HCT116 (cell line): Measurements from ENCODE around the gene RECQL5. TPM values are rescaled to one million over a fixed set of nuclear protein-coding genes. Genes with fewer than 3 reads are reported as not detected.

ENCODE experiments used
- ATAC-seq: fragments of 200-7000 bp; cut with Tn5 transposase; 2 replicates; pipeline ENCODE4 v1.9.1; 2020; ENCODE audit warnings: mild to moderate bottlenecking, moderate library complexity
- BruUV-seq: library from RNA; stranded (reverse); fragments of 400-500 nt; replicated peaks from 2 replicates; lab custom pipeline; 2021; lab: Mats Ljungman, UMichigan
- CTCF ChIA-PET: fragments of 300-600 bp; sonication (Branson Sonifier 250); formaldehyde crosslinking; loops from one replicate; lab custom pipeline; 2021; ENCODE audit warnings: antibody characterized with exemption; lab: Charles Lee
- POLR2A ChIA-PET: fragments of 300-600, 350-600 bp; sonication (Branson Sonifier 250); formaldehyde crosslinking; loops from one replicate; lab custom pipeline; 2021; ENCODE audit warnings: antibody characterized with exemption; lab: Charles Lee
- RAD21 ChIA-PET, 2 experiments: fragments of 300-600 bp; sonication (Branson Sonifier 250); formaldehyde crosslinking; loops; one replicate each; lab custom pipeline; 2023; ENCODE audit warnings: low total read pairs in 2 of 2; ENCODE audit not compliant: uncharacterized antibody in 2 of 2, unreplicated experiment in 2 of 2, low non-redundant PET in 1 of 2; lab: Charles Lee
- DNase-seq: peaks from one replicate; pipeline ENCODE4 v3.0.0-alpha.2; 2010; ENCODE audit warnings: low read depth, low spot score
- H2AFZ ChIP-seq: fragments of 200-600 bp; shearing (Covaris generic), sonication (generic); 2 replicates; pipeline ENCODE4 v1.6.1; 2017; ENCODE audit warnings: low read depth, mixed run types, mixed read lengths, antibody characterized with exemption, low read length; ENCODE audit not compliant: poor library complexity, severe bottlenecking
- H3K27ac ChIP-seq: 2 replicates; pipeline ENCODE4 v1.5.1; 2012; ENCODE audit warnings: low read depth, low read length
- H3K27me3 ChIP-seq: fragments of 200-600 bp; sonication (generic); 2 replicates; pipeline ENCODE4 v1.6.1; 2016; ENCODE audit warnings: mixed run types, low read length, mixed read lengths; ENCODE audit not compliant: insufficient read depth
- H3K36me3 ChIP-seq, 2 experiments: fragments of 200-500 bp in 1 of 2; fragments of 200-600 bp in 1 of 2; sonication (Bioruptor generic) in 1 of 2; sonication (generic) in 1 of 2; 2 replicates each; pipeline versions ENCODE4 v1.5.1 to v1.6.1; 2014 to 2016; ENCODE audit warnings: low read length in 2 of 2, inconsistent platforms in 1 of 2, mixed read lengths in 1 of 2, mixed run types in 1 of 2; ENCODE audit not compliant: insufficient read depth in 2 of 2, control insufficient read depth in 1 of 2
- H3K4me1 ChIP-seq, 2 experiments: fragments of 200-600 bp in 1 of 2; sonication (generic) in 1 of 2; 2 replicates each; pipeline versions ENCODE4 v1.5.1 to v1.6.1; 2012 to 2017; ENCODE audit warnings: low read length in 2 of 2, inconsistent platforms in 1 of 2, mild to moderate bottlenecking in 1 of 2, mixed read lengths in 1 of 2, mixed run types in 1 of 2, moderate library complexity in 1 of 2; ENCODE audit not compliant: insufficient read depth in 2 of 2, control insufficient read depth in 1 of 2
- H3K4me2 ChIP-seq: fragments of 200-600 bp; sonication (generic); 2 replicates; pipeline ENCODE4 v1.6.1; 2017; ENCODE audit warnings: mixed run types, low read length, mixed read lengths
- H3K4me3 ChIP-seq, 2 experiments: fragments of 200-600 bp in 1 of 2; sonication (generic) in 1 of 2; replicated peaks in 1 of 2; 2 replicates each; pipeline ENCODE4 v1.5.1; 2011 to 2016; ENCODE audit warnings: low read length in 2 of 2, control low read depth in 1 of 2, low read depth in 1 of 2, mild to moderate bottlenecking in 1 of 2, mixed read lengths in 1 of 2, mixed run types in 1 of 2
- H3K79me2 ChIP-seq: fragments of 200-600 bp; sonication (generic); 2 replicates; pipeline ENCODE4 v1.6.1; 2017; ENCODE audit warnings: mild to moderate bottlenecking, mixed run types, low read length, moderate library complexity, mixed read lengths; ENCODE audit not compliant: insufficient read depth
- H3K9ac ChIP-seq: fragments of 200-600 bp; sonication (generic); 2 replicates; pipeline ENCODE4 v1.6.1; 2016; ENCODE audit warnings: low read length, mixed read lengths
- H3K9me2 ChIP-seq: fragments of 200-600 bp; sonication (generic), shearing (Covaris generic); 2 replicates; pipeline ENCODE4 v1.6.1; 2017; ENCODE audit warnings: mixed run types, mild to moderate bottlenecking, moderate library complexity; ENCODE audit not compliant: insufficient read depth
- H3K9me3 ChIP-seq, 2 experiments: fragments of 200-500 bp in 1 of 2; fragments of 200-600 bp in 1 of 2; sonication (Bioruptor generic) in 1 of 2; sonication (generic) in 1 of 2; 2 replicates each; pipeline ENCODE4 v1.6.1; 2014 to 2017; ENCODE audit warnings: low read length in 2 of 2, mixed read lengths in 2 of 2, inconsistent platforms in 1 of 2, low read depth in 1 of 2, mild to moderate bottlenecking in 1 of 2, mixed run types in 1 of 2, moderate library complexity in 1 of 2; ENCODE audit not compliant: control insufficient read depth in 1 of 2, insufficient read depth in 1 of 2
- H4K20me1 ChIP-seq: fragments of 200-600 bp; sonication (generic), shearing (Covaris generic); 2 replicates; pipeline ENCODE4 v1.6.1; 2017; ENCODE audit warnings: mixed run types, mild to moderate bottlenecking, moderate library complexity; ENCODE audit not compliant: insufficient read depth
- CEBPB ChIP-seq: IDR thresholded peaks from 2 replicates; pipeline ENCODE4 v1.6.1; 2012; ENCODE audit warnings: low read depth
- EGR1 ChIP-seq: IDR thresholded peaks from 2 replicates; pipeline ENCODE4 v1.6.1; 2012; ENCODE audit warnings: low read depth
- ELF1 ChIP-seq: IDR thresholded peaks from 2 replicates; pipeline ENCODE4 v1.6.1; 2012; ENCODE audit warnings: low read depth, borderline replicate concordance
- EZH2 ChIP-seq: fragments of 200-600 bp; sonication (generic); IDR thresholded peaks from 2 replicates; pipeline ENCODE4 v1.6.1; 2017; ENCODE audit warnings: antibody characterized with exemption, mixed run types
- JUND ChIP-seq: IDR thresholded peaks from 2 replicates; pipeline ENCODE4 v1.6.1; 2012
- POLR2A ChIP-seq: IDR thresholded peaks from 2 replicates; pipeline ENCODE4 v1.7.0; 2011; ENCODE audit warnings: borderline replicate concordance; ENCODE audit not compliant: insufficient read depth, insufficient read length; ENCODE audit errors: extremely low read depth
- RAD21 ChIP-seq: IDR thresholded peaks from 2 replicates; pipeline ENCODE4 v1.6.1; 2012; ENCODE audit warnings: low read depth, mild to moderate bottlenecking
- SIN3A ChIP-seq: IDR thresholded peaks from 2 replicates; pipeline ENCODE4 v1.6.1; 2012; ENCODE audit warnings: low read depth
- SP1 ChIP-seq: IDR thresholded peaks from 2 replicates; pipeline ENCODE4 v1.6.1; 2012; ENCODE audit warnings: low read depth
- SRF ChIP-seq: IDR thresholded peaks from 2 replicates; pipeline ENCODE4 v1.6.1; 2012; ENCODE audit warnings: low read depth
- TCF7L2 ChIP-seq: IDR thresholded peaks from 2 replicates; pipeline ENCODE4 v1.7.0; 2011; ENCODE audit warnings: borderline replicate concordance, inconsistent platforms; ENCODE audit not compliant: insufficient read depth, insufficient read length; ENCODE audit errors: extremely low read depth
- YY1 ChIP-seq: IDR thresholded peaks from 2 replicates; pipeline ENCODE4 v1.6.1; 2011; ENCODE audit warnings: low read length, low read depth, moderate library complexity, mild to moderate bottlenecking; ENCODE audit not compliant: insufficient replicate concordance; ENCODE audit errors: extremely low read depth
- ZBTB33 ChIP-seq: IDR thresholded peaks from 2 replicates; pipeline ENCODE4 v1.6.1; 2011; ENCODE audit warnings: mild to moderate bottlenecking, low read length, moderate library complexity; ENCODE audit not compliant: insufficient replicate concordance; ENCODE audit errors: extremely low read depth
- ZFX ChIP-seq: fragments of 450-650 bp; IDR thresholded peaks from 2 replicates; pipeline ENCODE4 v1.6.1; 2017
- intact Hi-C: fragments of 100-400 bp; cut with micrococcal nuclease; formaldehyde crosslinking; loops from 2 replicates; pipeline ENCODE4 v1.10.0; 2022
- total RNA-seq: library from RNA; stranded (reverse); gene quantifications from one replicate; pipeline ENCODE4 v1.2.1, GENCODE V29; 2021; ENCODE audit not compliant: unreplicated experiment
- TF ChIP-seq, protein P1 (sequence below): IDR thresholded peaks from 2 replicates; pipeline ENCODE4 v1.6.1; 2012
- TF ChIP-seq, protein P2 (sequence below): IDR thresholded peaks from 2 replicates; pipeline ENCODE4 v1.6.1; 2012

RECQL5 gene
- total RNA-seq, 1 experiment from 2014 or later, result 83.3 TPM

GRCh38 chr17:75602644-75603043 lies 64.3 kb downstream of the RECQL5 start:
- Histone ChIP-seq H3K4me2 (peak overlapping the region; percentile 70; the same call in 1 of the 2 replicates), H3K27ac (no peak overlapping the region; the same call in 1 of the 2 replicates), H2AFZ (no peak overlapping the region), H3K4me1 (peaks cover 15 to 51% of the 10 kb centered on the region in 2 experiments), H3K79me2 (no peaks in the 10 kb centered on the region), H4K20me1 (no peaks in the 10 kb centered on the region), H3K27me3 (no peaks in the 10 kb centered on the region), H3K9me2 (no peaks in the 10 kb centered on the region), H3K9me3 (no peaks in the 10 kb centered on the region), H3K36me3 (no peaks in the 10 kb centered on the region), H3K4me3 (no peak overlapping the region), H3K9ac (no peak overlapping the region)
- no TSS peak for BruUV-seq
- DNase-seq (no peak), ATAC-seq (no peak)
- ChIA-PET POLR2A (no interaction called here), CTCF (interaction anchor here (0.9 to 4.2 kb wide), 6 partner anchors 8 to 147 kb away, joined by 3 to 73 read pairs (median 23); partner anchors contain the start of gene SMIM5), RAD21 (no interaction called here)
- TF ChIP-seq RAD21, result no peak
- TF ChIP-seq, protein P1, sequence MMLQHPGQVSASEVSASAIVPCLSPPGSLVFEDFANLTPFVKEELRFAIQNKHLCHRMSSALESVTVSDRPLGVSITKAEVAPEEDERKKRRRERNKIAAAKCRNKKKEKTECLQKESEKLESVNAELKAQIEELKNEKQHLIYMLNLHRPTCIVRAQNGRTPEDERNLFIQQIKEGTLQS, result no peak
- no peak for TF ChIP-seq EGR1
- TF ChIP-seq ZBTB33, result no peak
- no peak for TF ChIP-seq YY1
- TF ChIP-seq, protein P2, sequence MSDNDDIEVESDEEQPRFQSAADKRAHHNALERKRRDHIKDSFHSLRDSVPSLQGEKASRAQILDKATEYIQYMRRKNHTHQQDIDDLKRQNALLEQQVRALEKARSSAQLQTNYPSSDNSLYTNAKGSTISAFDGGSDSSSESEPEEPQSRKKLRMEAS, result no peak
- TF ChIP-seq SP1, result no peak
- no peak for TF ChIP-seq SRF
- no peak for TF ChIP-seq ELF1
- TF ChIP-seq POLR2A, result no peak
- TF ChIP-seq EZH2, result no peak
- no peak for TF ChIP-seq TCF7L2
- TF ChIP-seq CEBPB, result no peak
- no peak for TF ChIP-seq SIN3A
- no peak for TF ChIP-seq JUND
- no peak for TF ChIP-seq ZFX
- intact Hi-C loops, result loop anchor here (5.0 kb wide), 2 partner anchors 85 to 175 kb away; partner anchors contain the start of genes CASKIN2 and TSEN54
